HL-60 (cell line): ENCODE results near the gene ABCC4.

Source experiments
- CTCF ChIP-seq: IDR thresholded peaks from one replicate; pipeline ENCODE4 v1.5.1; 2011; ENCODE audit warnings: low read length, control low read depth, inconsistent platforms; ENCODE audit not compliant: insufficient read depth
- POLR2AphosphoS5 ChIP-seq: IDR thresholded peaks from 2 replicates; pipeline ENCODE4 v1.6.1; 2012; ENCODE audit warnings: low read depth

- TF ChIP-seq CTCF, result no peak
- TF ChIP-seq POLR2AphosphoS5, result no peak
These were observed 180.6 kb downstream of the ABCC4 start for GRCh38 chr13:95120650-95121049.
